ENCODE measurements around the gene MAML1.
"Not testable (repeated sequence)": the region's sequence is repeated elsewhere in the genome, so short reads cannot be mapped to it uniquely, and the experiment has no call there.

MAML1 gene

GRCh38 chr5:179777909-179778308, 45.3 kb downstream of the MAML1 start:
- H3K27me3 ChIP-seq (ENCODE audit: insufficient read depth, low read length): no peaks in the 10 kb centered on the region
- H3K4me3 ChIP-seq (ENCODE audit: low read length): no peak overlapping the region
- no peak overlapping the region for H2AFZ ChIP-seq (ENCODE audit: low read depth, low read length)
- H3K36me3 ChIP-seq (ENCODE audit: insufficient read depth, low read length): peaks cover 55% of the 10 kb centered on the region
- H3K4me1 ChIP-seq (ENCODE audit: insufficient read depth, low read length): no peaks in the 10 kb centered on the region
- H3K9me3 ChIP-seq (ENCODE audit: low read length): no peaks in the 10 kb centered on the region

GRCh38 chr5:179778591-179778990, 46.0 kb downstream of the MAML1 start:
- Histone ChIP-seq H2AFZ (ENCODE audit: low read depth, low read length) (no peak overlapping the region), H3K27me3 (ENCODE audit: insufficient read depth, low read length) (no peaks in the 10 kb centered on the region), H3K9me3 (ENCODE audit: low read length) (no peaks in the 10 kb centered on the region), H3K4me3 (ENCODE audit: low read length) (no peak overlapping the region), H3K36me3 (ENCODE audit: insufficient read depth, low read length) (peaks cover 49% of the 10 kb centered on the region), H3K4me1 (ENCODE audit: insufficient read depth, low read length) (no peaks in the 10 kb centered on the region)

- no peak overlapping the region for H3K4me3 ChIP-seq (ENCODE audit: low read length)
- no peaks in the 10 kb centered on the region for H3K9me3 ChIP-seq (ENCODE audit: low read length)
Measured at GRCh38 chr5:179779826-179780225, 47.2 kb downstream of the MAML1 start.

GRCh38 chr5:179780362-179780761, 47.7 kb downstream of the MAML1 start:
- H3K9me3 ChIP-seq (ENCODE audit: low read length): no peaks in the 10 kb centered on the region
- H2AFZ ChIP-seq (ENCODE audit: low read depth, low read length): no peak overlapping the region
- no peaks in the 10 kb centered on the region for H3K4me1 ChIP-seq (ENCODE audit: insufficient read depth, low read length)
- no peaks in the 10 kb centered on the region for H3K27me3 ChIP-seq (ENCODE audit: insufficient read depth, low read length)
- no peak overlapping the region for H3K4me3 ChIP-seq (ENCODE audit: low read length)
- H3K36me3 ChIP-seq (ENCODE audit: insufficient read depth, low read length): peaks cover 32% of the 10 kb centered on the region

More at GRCh38 chr5:179779826-179780225, 47.2 kb downstream of the MAML1 start:
- Histone ChIP-seq H2AFZ (ENCODE audit: low read depth, low read length) (no peak overlapping the region), H3K36me3 (ENCODE audit: insufficient read depth, low read length) (peaks cover 36% of the 10 kb centered on the region), H3K4me1 (ENCODE audit: insufficient read depth, low read length) (no peaks in the 10 kb centered on the region), H3K27me3 (ENCODE audit: insufficient read depth, low read length) (no peaks in the 10 kb centered on the region)

- H2AFZ ChIP-seq (ENCODE audit: low read depth, low read length): no peak overlapping the region
- H3K36me3 ChIP-seq (ENCODE audit: insufficient read depth, low read length): peaks cover 20% of the 10 kb centered on the region
- no peaks in the 10 kb centered on the region for H3K9me3 ChIP-seq (ENCODE audit: low read length)
- H3K4me1 ChIP-seq (ENCODE audit: insufficient read depth, low read length): no peaks in the 10 kb centered on the region
- H3K27me3 ChIP-seq (ENCODE audit: insufficient read depth, low read length): no peaks in the 10 kb centered on the region
- H3K4me3 ChIP-seq (ENCODE audit: low read length): no peak overlapping the region
Measured at GRCh38 chr5:179781846-179782245, 49.2 kb downstream of the MAML1 start.

- Histone ChIP-seq H3K4me1 (ENCODE audit: insufficient read depth, low read length) (no peaks in the 10 kb centered on the region), H2AFZ (ENCODE audit: low read depth, low read length) (no peak overlapping the region), H3K4me3 (ENCODE audit: low read length) (no peak overlapping the region), H3K27me3 (ENCODE audit: insufficient read depth, low read length) (no peaks in the 10 kb centered on the region), H3K9me3 (ENCODE audit: low read length) (peaks cover under 1% of the 10 kb centered on the region), H3K36me3 (ENCODE audit: insufficient read depth, low read length) (peaks cover 11% of the 10 kb centered on the region)
Measured at GRCh38 chr5:179783128-179783527, 50.5 kb downstream of the MAML1 start.

GRCh38 chr5:179786861-179787260, 54.2 kb downstream of the MAML1 start:
- Histone ChIP-seq H3K9me3 (ENCODE audit: low read length) (peaks cover 4% of the 10 kb centered on the region), H3K36me3 (ENCODE audit: insufficient read depth, low read length) (peaks cover 4% of the 10 kb centered on the region), H3K4me1 (ENCODE audit: insufficient read depth, low read length) (no peaks in the 10 kb centered on the region), H3K4me3 (ENCODE audit: low read length) (no peak overlapping the region), H2AFZ (ENCODE audit: low read depth, low read length) (no peak overlapping the region), H3K27me3 (ENCODE audit: insufficient read depth, low read length) (no peaks in the 10 kb centered on the region)

GRCh38 chr5:179788193-179788854, 55.7 kb downstream of the MAML1 start:
- Histone ChIP-seq H3K4me3 (ENCODE audit: low read length) (no peak overlapping the region), H3K27me3 (ENCODE audit: insufficient read depth, low read length) (no peaks in the 10 kb centered on the region), H2AFZ (ENCODE audit: low read depth, low read length) (no peak overlapping the region), H3K36me3 (ENCODE audit: insufficient read depth, low read length) (peaks cover 3% of the 10 kb centered on the region), H3K4me1 (ENCODE audit: insufficient read depth, low read length) (no peaks in the 10 kb centered on the region), H3K9me3 (ENCODE audit: low read length) (peaks cover 4% of the 10 kb centered on the region)

GRCh38 chr5:179789278-179789677, 56.7 kb downstream of the MAML1 start:
- not testable (repeated sequence) for H2AFZ ChIP-seq (ENCODE audit: low read depth, low read length); H3K9me3 ChIP-seq (ENCODE audit: low read length); H3K27me3 ChIP-seq (ENCODE audit: insufficient read depth, low read length); H3K4me3 ChIP-seq (ENCODE audit: low read length); H3K4me1 ChIP-seq (ENCODE audit: insufficient read depth, low read length); H3K36me3 ChIP-seq (ENCODE audit: insufficient read depth, low read length)

GRCh38 chr5:179791881-179792611, 59.4 kb downstream of the MAML1 start:
- H2AFZ ChIP-seq (ENCODE audit: low read depth, low read length): no peak overlapping the region

GRCh38 chr5:179792612-179793467, 60.2 kb downstream of the MAML1 start:
- Histone ChIP-seq H3K36me3 (ENCODE audit: insufficient read depth, low read length) (peaks cover 14% of the 10 kb centered on the region), H3K4me1 (ENCODE audit: insufficient read depth, low read length) (no peaks in the 10 kb centered on the region), H3K4me3 (ENCODE audit: low read length) (no peak overlapping the region), H3K9me3 (ENCODE audit: low read length) (peaks cover 4% of the 10 kb centered on the region), H2AFZ (ENCODE audit: low read depth, low read length) (no peak overlapping the region), H3K27me3 (ENCODE audit: insufficient read depth, low read length) (no peaks in the 10 kb centered on the region)

More at GRCh38 chr5:179791881-179792611, 59.4 kb downstream of the MAML1 start:
- no peaks in the 10 kb centered on the region for H3K27me3 ChIP-seq (ENCODE audit: insufficient read depth, low read length)
- no peaks in the 10 kb centered on the region for H3K4me1 ChIP-seq (ENCODE audit: insufficient read depth, low read length)
- peaks cover 4% of the 10 kb centered on the region for H3K9me3 ChIP-seq (ENCODE audit: low read length)
- peaks cover 6% of the 10 kb centered on the region for H3K36me3 ChIP-seq (ENCODE audit: insufficient read depth, low read length)
- H3K4me3 ChIP-seq (ENCODE audit: low read length): no peak overlapping the region

- H3K4me3 ChIP-seq (ENCODE audit: low read length): no peak within 1 kb of the TSS
- no peaks in the 10 kb centered on the region for H3K27me3 ChIP-seq (ENCODE audit: insufficient read depth, low read length)
- no peaks in the 10 kb centered on the region for H3K4me1 ChIP-seq (ENCODE audit: insufficient read depth, low read length)
- peaks cover 21% of the 10 kb centered on the region for H3K36me3 ChIP-seq (ENCODE audit: insufficient read depth, low read length)
- no peaks in the 10 kb centered on the region for H3K9me3 ChIP-seq (ENCODE audit: low read length)
- H2AFZ ChIP-seq (ENCODE audit: low read depth, low read length): no peak within 1 kb of the TSS
Measured at GRCh38 chr5:179793468-179794139, 61.0 kb downstream of the MAML1 start, which contains the start of gene LTC4S. Gene LTC4S, plus strand, starts transcription at chr5:179793986. Its CDS starts 95 bp downstream, at chr5:179794081.
